Middle frontal gyrus (tissue), 1 donor: ENCODE results near the gene KPNA1.

Experiments
- DNase-seq: peaks from one replicate; pipeline ENCODE4 v3.0.0-alpha.2; 2015; ENCODE audit warnings: low spot score; ENCODE audit errors: extremely low spot score

The KPNA1 gene

GRCh38 chr3:122514123-122515019 is at the start of gene KPNA1:
Gene KPNA1 (minus strand): TSS chr3:122514939. CDS start chr3:122496565, 18,374 bp downstream.
- peak; percentile 87 for DNase-seq

DNA sequence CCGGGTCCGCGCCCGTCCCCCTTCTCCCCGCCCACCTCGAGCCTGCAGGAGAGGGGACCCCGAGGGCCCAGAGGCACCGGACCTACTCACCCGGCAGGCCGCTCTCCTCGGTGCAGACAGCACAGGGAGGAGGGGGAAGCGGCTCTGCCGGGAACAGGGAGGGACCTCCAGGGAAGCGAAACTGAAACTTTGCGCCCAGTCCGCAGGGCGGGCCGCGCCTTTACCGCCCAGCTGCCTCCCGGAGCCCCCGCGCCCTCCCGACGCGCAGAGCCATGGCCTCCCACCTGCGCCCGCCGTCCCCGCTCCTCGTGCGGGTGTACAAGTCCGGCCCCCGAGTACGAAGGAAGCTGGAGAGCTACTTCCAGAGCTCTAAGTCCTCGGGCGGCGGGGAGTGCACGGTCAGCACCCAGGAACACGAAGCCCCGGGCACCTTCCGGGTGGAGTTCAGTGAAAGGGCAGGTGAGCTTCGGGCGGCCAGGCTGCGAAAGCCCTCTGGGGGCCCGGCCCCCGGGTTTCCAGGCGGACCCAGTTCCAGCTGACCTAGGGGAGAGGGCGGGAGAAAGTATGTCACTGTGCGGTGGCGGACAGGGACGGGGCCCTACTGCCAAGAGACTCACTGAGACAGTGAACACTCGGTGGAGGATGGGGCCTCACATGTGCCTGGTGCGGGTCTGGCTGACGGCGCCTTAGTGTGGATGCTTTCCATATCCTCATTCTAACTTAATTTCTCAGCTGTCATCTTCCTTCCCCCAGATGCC is 49.6 kb upstream of the KPNA1 start, which contains the start of the genes DTX3L and PARP9:
Gene DTX3L (plus strand): TSS at position 184 of the 758 bp plus-strand sequence. CDS start 89 bp downstream, at position 273.
Gene PARP9 (minus strand): TSS at position 146 of the 758 bp plus-strand sequence. CDS start 4,680 bp downstream, outside the sequence.
- DNase-seq, result no peak

DNA sequence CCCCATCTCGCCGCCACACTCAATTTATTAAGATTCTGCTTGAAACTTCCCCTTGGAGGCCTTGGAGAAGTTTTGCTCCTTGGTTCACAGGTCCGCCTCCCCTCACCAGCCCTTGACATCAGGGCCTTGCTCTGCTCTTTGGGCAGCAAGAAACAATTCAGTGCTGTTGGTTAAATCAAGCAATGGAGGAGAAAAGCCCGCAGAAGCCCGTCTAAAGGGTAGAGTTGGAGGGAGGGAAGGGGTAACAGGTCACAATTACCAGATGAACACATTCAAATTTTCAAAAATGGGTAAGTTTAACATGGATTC is 48.9 kb upstream of the KPNA1 start:
- no peak for DNase-seq

DNA sequence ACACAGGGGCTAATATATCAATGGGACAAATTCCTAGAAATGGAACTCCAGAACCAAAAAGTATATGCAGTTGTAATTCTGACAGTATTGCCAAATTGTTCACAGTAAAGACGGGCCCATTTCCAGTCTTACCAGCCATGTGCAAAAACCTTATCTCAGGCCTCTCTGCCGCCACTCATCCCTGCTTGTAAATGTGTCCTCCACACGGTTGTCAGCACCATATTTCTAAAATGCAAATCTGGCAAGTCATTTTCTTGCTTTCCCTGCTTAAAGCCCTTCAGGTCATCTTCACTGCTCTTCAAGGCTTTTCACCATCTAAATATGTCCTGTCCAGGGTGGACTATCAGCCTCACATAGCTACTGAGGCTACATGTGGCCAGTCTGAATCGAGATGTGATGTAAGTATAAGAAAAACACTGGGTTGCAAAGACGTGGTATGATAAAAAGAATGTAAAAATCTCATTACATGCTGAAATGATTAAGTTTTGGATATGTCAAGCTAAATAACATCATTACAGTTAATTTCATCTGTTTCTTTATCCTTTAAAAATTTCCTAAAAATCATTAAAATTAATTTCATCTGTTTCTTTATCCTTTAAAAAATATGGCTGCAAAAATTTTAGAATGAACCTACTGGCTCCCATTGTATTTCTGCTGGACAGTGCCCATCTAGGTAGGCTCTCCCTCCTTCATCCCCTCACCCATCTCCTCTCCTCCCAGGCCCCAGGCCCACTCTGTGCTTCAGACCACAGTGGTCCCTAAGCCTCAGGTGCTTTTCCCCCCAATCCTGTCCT is 48.4 kb upstream of the KPNA1 start:
- no peak for DNase-seq

DNA sequence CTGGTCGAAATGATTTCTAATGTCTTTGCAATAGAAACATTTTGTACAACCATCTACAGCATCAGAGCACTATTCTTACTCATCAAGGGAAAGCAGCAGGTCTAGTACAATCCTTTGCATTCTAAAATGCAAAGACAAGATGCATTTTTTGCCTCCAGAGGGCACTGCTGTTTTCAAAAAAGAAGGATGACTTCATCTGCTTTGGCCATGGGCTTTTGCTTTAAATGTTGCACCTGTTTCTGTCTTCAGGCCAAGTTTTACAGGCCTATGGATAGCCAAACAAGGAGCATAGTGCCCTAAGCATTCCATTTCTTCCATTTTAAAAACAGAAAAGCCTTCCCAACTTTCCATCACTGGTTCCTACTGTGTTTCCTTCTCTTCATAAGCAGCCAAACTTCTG is 45.9 kb upstream of the KPNA1 start:
- no peak for DNase-seq

- DNase-seq, result no peak
These were observed 45.2 kb upstream of the KPNA1 start for GRCh38 chr3:122559906-122560305.

DNA sequence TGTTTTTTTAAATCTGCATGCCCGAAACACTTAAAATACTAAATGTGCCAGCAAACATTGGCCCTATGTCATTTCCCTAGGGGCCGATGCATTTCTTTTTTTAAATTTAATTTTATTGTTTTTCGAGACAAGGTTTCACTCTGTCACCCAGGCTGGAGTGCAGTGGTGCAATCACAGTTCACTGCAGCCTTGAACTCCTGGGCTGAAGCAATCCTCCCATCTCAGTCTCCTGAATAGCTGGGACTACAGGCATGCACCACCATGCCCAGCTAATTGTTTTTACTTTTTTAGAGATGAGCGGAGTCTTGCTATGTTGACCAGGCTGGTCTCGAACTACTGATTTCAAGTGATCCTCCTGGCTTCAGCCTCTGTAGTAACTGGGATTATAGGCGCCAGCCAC is 43.9 kb upstream of the KPNA1 start:
- DNase-seq, result no peak

- DNase-seq, result no peak
These were observed 42.6 kb upstream of the KPNA1 start for GRCh38 chr3:122557356-122557755.

- DNase-seq, result no peak
These were observed 40.7 kb upstream of the KPNA1 start for GRCh38 chr3:122555275-122556071.

GRCh38 chr3:122553171-122553570 is 38.4 kb upstream of the KPNA1 start:
- DNase-seq, result no peak

GRCh38 chr3:122548619-122549018 is 33.9 kb upstream of the KPNA1 start:
- DNase-seq, result no peak

DNA sequence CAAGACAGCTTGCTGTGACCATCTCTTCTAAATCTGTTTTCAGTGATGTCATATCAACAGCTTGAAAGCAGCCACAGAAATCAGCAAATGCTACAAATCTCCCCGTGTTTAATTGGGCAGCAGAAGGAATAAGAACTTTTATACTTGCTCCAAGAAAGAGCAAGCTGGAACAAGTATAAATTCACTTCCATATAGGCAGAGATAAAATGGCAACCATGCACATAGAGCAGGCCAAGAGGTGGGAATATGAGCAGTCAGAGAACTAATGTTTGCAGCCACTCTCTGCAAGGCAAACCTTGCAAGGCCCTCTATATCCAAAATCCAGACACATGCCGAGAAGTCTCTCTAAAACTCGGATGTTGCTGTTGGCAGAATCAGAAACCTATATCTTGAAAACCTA is 33.3 kb upstream of the KPNA1 start:
- no peak for DNase-seq

- no peak for DNase-seq
These were observed 31.4 kb upstream of the KPNA1 start for GRCh38 chr3:122546151-122546550.

DNA sequence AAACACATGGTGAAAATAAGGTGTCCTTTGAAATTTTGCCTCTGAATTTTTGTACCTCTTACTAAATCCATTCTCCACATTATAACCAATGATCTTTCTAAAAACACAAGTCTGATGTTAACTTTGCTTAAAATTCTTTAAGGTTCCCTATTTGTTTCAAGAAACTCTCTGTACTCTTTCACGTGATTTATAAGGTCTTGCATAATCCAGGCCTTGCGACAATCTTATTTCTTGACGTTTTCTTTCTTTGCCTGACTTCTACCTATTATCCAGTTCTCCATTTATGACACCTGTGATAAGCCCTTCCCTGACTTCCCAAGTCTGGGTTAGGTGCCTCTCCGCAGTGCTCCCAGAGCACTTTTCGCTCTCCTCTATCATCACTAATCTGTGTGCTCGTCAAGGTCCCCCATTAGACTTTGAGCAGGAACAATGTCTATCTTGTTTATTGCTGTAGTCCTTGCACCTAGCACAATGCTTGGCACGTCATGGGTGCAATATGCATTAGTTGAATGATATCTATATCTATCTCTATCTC is 24.3 kb upstream of the KPNA1 start:
- DNase-seq, result no peak

GRCh38 chr3:122536632-122537001 is 21.9 kb upstream of the KPNA1 start:
- no peak for DNase-seq

DNA sequence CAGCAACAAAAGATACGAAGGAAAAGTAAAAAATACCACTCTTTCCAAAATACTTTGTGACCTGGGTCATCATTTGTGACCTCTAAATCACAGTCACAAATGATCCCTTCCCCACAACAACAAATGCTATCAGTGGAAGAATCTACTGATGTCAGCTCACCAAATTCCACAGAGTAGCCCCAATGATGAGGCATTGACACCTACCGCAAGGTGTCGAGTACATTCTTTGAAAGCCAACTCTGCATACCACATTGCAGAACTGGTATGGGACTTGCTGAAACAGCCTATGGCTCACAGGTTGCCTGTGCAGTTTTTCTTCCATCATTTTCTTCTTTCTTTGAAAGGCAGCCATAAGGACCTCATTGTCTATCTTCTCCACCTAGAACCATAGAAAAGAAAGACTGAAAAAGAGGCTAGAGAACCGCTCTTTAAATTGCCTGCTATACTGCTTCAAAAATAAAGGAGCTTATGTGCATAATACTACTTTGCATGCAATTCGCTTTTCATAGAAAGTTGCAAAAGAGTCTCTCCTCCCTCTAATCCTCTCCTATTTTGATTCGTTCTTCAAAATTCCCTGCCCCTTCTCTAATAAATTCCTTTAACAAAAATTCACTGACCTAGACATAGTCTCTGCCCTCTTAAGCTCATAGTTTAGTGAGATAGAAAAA is 21.4 kb upstream of the KPNA1 start:
- no peak for DNase-seq

GRCh38 chr3:122533931-122534334 is 19.2 kb upstream of the KPNA1 start:
- no peak for DNase-seq

GRCh38 chr3:122533480-122533879 is 18.7 kb upstream of the KPNA1 start:
- no peak for DNase-seq

- DNase-seq, result no peak
These were observed 15.4 kb upstream of the KPNA1 start for GRCh38 chr3:122530164-122530563.

- DNase-seq, result no peak
These were observed 8.6 kb upstream of the KPNA1 start for GRCh38 chr3:122523317-122523716.
